AG09309 (cell line): Measurements from ENCODE around the gene HECTD4.

Experiments
- DNase-seq: peaks from one replicate; pipeline ENCODE4 v3.0.0-alpha.2; 2010; ENCODE audit warnings: low read depth
- H3K4me3 ChIP-seq: 2 replicates; pipeline ENCODE4 v1.5.1; 2011; ENCODE audit warnings: mild to moderate bottlenecking, low read depth, low read length, moderate library complexity; ENCODE audit not compliant: control insufficient read depth
- TF ChIP-seq, protein P1 (sequence below): IDR thresholded peaks from 2 replicates; pipeline ENCODE4 v1.5.1; 2011; ENCODE audit warnings: mild to moderate bottlenecking, low read depth, low read length, inconsistent platforms; ENCODE audit not compliant: insufficient read depth, control insufficient read depth; ENCODE audit errors: missing control alignments

The HECTD4 gene

DNA sequence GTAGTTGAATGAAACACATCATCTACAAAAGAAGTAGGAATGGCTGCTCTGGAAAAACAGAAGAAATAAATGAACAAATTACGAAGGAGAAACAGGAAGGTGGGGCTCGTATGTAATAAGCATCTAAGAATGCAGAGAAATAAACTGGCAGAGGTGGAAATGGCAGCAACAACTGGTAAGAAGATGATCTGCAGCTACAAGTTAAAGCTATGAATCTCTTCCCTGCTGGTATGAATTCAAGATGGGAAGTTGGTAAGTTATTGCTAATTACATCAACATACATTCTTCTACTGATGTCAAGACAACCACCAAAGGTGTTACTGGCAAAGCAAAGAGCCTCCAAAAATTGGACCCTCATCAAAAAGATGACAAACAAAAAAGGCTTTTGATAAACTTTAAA is 59.8 kb downstream of the HECTD4 start:
- no peak for DNase-seq
- TF ChIP-seq, protein P1, sequence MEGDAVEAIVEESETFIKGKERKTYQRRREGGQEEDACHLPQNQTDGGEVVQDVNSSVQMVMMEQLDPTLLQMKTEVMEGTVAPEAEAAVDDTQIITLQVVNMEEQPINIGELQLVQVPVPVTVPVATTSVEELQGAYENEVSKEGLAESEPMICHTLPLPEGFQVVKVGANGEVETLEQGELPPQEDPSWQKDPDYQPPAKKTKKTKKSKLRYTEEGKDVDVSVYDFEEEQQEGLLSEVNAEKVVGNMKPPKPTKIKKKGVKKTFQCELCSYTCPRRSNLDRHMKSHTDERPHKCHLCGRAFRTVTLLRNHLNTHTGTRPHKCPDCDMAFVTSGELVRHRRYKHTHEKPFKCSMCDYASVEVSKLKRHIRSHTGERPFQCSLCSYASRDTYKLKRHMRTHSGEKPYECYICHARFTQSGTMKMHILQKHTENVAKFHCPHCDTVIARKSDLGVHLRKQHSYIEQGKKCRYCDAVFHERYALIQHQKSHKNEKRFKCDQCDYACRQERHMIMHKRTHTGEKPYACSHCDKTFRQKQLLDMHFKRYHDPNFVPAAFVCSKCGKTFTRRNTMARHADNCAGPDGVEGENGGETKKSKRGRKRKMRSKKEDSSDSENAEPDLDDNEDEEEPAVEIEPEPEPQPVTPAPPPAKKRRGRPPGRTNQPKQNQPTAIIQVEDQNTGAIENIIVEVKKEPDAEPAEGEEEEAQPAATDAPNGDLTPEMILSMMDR: no peak
- no peak overlapping the region for H3K4me3 ChIP-seq

DNA sequence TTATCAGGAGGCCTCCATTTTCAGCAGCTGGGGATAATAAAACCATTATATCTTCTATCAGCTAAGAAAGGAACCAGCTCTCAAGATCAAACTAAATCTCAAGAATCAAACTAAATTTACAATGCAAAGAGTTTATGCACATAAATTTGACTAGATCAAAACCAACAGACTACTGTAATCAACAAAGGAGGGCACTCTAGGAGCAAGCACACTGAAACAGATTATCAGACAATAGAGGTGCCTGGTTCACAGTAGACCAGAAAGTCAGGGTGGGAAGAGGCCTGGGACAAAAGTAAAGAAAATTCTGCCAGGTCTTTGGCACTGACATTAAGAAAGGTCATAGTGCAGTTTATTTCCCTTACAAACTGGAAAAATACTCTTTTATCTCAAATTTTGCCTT is 61.0 kb downstream of the HECTD4 start:
- no peak overlapping the region for H3K4me3 ChIP-seq
- TF ChIP-seq, protein P1: no peak
- DNase-seq: no peak

DNA sequence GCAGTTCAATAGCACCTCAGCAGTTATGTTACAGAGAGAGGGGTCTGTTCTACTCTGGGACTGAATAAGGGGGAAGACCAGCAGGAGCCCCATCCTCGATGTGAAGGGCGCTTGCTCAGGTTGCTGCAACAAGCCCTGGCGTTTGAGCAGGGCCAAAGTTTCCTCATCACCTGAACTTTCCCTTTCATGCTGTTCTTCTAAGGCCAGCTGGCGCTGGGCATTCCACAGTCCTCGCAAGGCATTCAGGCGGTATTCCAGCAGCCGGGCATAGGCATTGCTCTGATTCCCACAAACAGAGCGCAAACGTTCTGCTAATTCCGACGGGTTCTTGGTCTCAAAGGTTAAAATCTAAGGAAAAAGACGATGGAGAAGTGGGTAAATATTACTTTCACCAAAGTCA is 62.8 kb downstream of the HECTD4 start:
- TF ChIP-seq, protein P1: no peak
- DNase-seq: no peak
- no peak overlapping the region for H3K4me3 ChIP-seq

DNA sequence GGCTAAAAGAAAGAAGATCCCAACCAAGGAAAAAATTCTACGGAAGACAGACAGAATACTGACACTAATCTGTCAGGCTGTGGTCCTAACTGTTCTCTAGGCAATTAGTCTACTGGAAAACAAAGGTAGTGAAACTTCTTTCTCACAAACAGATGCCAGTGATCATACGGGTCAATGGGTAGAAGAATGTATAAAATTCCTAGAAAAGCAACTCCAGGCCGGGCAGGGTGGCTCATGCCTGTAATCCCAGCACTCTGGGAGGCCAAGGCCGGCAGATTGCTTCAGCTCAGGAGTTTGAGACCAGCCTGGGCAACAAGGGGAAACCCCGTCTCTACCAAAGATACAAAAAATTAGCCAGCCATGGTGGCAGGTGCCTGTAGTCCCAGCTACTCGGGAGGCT is 64.8 kb downstream of the HECTD4 start:
- H3K4me3 ChIP-seq: no peak overlapping the region
- TF ChIP-seq, protein P1: no peak
- no peak for DNase-seq

DNA sequence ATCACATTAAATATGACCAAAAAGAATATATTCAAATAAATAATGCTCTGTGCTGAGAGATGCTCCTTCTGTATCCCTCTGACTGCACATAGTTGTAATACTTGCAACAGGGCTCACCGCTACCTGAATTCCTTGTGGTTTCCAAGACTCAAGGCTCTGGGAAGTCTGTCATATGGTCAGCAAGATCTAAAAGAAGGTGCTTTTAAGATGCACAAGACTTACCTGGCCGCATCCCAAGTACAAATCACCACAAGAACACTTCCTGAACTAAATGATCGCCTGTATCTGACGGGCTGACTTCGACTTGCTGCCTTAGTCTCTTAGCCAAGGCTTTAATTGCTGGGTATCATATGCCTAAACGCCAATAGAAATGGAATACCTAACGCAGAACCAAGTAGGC is 67.2 kb downstream of the HECTD4 start:
- TF ChIP-seq, protein P1: no peak
- DNase-seq: no peak
- no peak overlapping the region for H3K4me3 ChIP-seq

DNA sequence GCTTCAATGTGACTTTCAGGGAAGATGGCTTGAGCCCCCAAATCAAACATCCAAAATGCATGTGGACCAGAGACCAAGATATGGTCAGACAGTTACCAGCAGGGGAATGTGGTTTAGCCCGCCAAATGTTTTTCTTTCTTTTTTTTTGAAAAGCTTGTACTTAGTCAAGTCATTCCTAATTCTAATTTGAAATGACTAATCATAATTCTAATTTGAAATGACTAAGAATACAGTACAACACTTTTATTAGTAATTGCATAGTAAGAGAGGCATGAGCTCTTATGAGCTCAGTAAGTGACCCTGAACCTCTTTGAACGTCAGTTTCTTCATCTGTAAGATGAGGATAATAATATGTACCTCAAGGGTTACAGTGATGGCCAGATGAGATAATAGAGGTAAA is 72.4 kb downstream of the HECTD4 start:
- no peak for DNase-seq
- no peak overlapping the region for H3K4me3 ChIP-seq
- TF ChIP-seq, protein P1: no peak

DNA sequence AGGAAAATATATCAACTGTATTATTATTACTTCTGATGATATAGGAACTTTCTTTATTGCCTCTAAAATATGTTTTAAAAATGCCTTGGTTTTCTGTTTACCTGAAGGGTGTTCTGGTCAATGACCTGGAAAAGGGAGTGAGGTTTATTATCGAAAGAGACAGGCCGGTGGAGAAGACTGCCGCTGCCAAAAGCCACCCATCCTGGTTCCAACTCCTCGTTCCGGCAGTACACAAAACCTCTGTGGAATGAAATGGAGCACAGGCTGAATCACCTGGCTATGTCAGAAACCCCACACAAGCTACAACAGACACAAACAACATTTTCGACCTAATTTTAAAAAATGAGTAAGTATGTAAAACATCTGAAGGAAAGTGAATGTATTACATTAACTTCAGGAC is 73.6 kb downstream of the HECTD4 start:
- H3K4me3 ChIP-seq: no peak overlapping the region
- TF ChIP-seq, protein P1: no peak
- no peak for DNase-seq
